Osteoblast (primary cell): ENCODE measurements around the gene RETREG1. TPM values are rescaled to one million over a fixed set of nuclear protein-coding genes. Genes with fewer than 3 reads are reported as not detected.

Experiments
- DNase-seq: peaks from one replicate; pipeline ENCODE4 v3.0.0; 2011; ENCODE audit warnings: low spot score, mixed read lengths; ENCODE audit not compliant: insufficient read length; ENCODE audit errors: missing footprints
- H2AFZ ChIP-seq: 2 replicates; pipeline ENCODE4 v1.6.0; 2011; ENCODE audit warnings: mild to moderate bottlenecking, low read length
- H3K27ac ChIP-seq: 2 replicates; pipeline ENCODE4 v1.5.1; 2011; ENCODE audit warnings: mild to moderate bottlenecking, low read depth, low read length, moderate library complexity
- H3K27me3 ChIP-seq: 2 replicates; pipeline ENCODE4 v1.6.0; 2012; ENCODE audit warnings: mild to moderate bottlenecking, control low read depth, inconsistent platforms, low read length, moderate library complexity; ENCODE audit not compliant: insufficient read depth
- H3K36me3 ChIP-seq: 2 replicates; pipeline ENCODE4 v1.5.1; 2011; ENCODE audit warnings: mild to moderate bottlenecking, low read length, control low read depth, moderate library complexity; ENCODE audit not compliant: insufficient read depth
- H3K4me1 ChIP-seq: 2 replicates; pipeline ENCODE4 v1.5.1; 2011; ENCODE audit warnings: mild to moderate bottlenecking, low read length, control low read depth, moderate library complexity; ENCODE audit not compliant: insufficient read depth
- H3K4me2 ChIP-seq: 2 replicates; pipeline ENCODE4 v1.6.0; 2011; ENCODE audit warnings: mild to moderate bottlenecking, low read length; ENCODE audit not compliant: insufficient read depth
- H3K4me3 ChIP-seq: fragments of 200-600 bp; sonication (generic); 3 replicates; pipeline ENCODE4 v1.5.1; 2012; ENCODE audit warnings: mild to moderate bottlenecking, low read length, inconsistent platforms; ENCODE audit not compliant: insufficient read depth
- H3K79me2 ChIP-seq: 2 replicates; pipeline ENCODE4 v1.6.0; 2012; ENCODE audit warnings: mild to moderate bottlenecking, low read length, control low read depth, inconsistent platforms; ENCODE audit not compliant: insufficient read depth
- H3K9me3 ChIP-seq: 2 replicates; pipeline ENCODE4 v1.5.1; 2011; ENCODE audit warnings: low read depth, low read length, control low read depth
- H4K20me1 ChIP-seq: 2 replicates; pipeline ENCODE4 v1.6.0; 2012; ENCODE audit warnings: mild to moderate bottlenecking, low read length, control low read depth; ENCODE audit not compliant: insufficient read depth
- CTCF ChIP-seq: IDR thresholded peaks from 2 replicates; pipeline ENCODE4 v1.5.1; 2011; ENCODE audit warnings: mild to moderate bottlenecking, low read depth, low read length, moderate library complexity; ENCODE audit errors: extremely low read depth
- total RNA-seq: library from RNA; depleted of rRNA; stranded (reverse); fragments of >200 nt; gene quantifications from 2 replicates; pipeline ENCODE4 v1.2.3, GENCODE V29; 2012

RETREG1 gene
- total RNA-seq, 1 donor = 8.3 TPM

DNA sequence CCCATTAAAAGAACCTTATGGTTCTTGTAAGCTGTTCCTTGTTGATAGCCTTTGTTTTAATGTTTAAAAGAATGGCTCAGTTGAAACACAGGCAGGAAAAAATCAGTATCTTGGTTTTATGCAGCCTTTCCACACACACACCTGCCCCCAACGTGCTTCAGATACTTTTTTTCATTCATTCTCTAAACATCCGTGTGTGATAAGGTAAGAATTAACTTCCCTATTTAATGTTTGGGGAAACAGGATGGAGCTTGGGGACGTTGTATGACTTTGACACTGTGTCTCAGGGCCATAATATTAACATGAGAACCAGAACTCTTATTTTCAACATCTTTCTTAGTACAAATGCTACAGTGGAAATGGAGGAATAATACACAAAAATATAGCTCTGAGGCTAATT is 145.4 kb downstream of the RETREG1 start:
- Histone ChIP-seq H3K4me1 (peaks cover 16% of the 10 kb centered on the region), H2AFZ (no peak overlapping the region), H4K20me1 (peaks cover 6% of the 10 kb centered on the region), H3K79me2 (peaks cover 36% of the 10 kb centered on the region), H3K9me3 (no peaks in the 10 kb centered on the region), H3K36me3 (no peaks in the 10 kb centered on the region), H3K4me2 (no peak overlapping the region), H3K27ac (no peak overlapping the region), H3K27me3 (no peaks in the 10 kb centered on the region), H3K4me3 (no peak overlapping the region)
- no peak for DNase-seq
- TF ChIP-seq CTCF = no peak

DNA sequence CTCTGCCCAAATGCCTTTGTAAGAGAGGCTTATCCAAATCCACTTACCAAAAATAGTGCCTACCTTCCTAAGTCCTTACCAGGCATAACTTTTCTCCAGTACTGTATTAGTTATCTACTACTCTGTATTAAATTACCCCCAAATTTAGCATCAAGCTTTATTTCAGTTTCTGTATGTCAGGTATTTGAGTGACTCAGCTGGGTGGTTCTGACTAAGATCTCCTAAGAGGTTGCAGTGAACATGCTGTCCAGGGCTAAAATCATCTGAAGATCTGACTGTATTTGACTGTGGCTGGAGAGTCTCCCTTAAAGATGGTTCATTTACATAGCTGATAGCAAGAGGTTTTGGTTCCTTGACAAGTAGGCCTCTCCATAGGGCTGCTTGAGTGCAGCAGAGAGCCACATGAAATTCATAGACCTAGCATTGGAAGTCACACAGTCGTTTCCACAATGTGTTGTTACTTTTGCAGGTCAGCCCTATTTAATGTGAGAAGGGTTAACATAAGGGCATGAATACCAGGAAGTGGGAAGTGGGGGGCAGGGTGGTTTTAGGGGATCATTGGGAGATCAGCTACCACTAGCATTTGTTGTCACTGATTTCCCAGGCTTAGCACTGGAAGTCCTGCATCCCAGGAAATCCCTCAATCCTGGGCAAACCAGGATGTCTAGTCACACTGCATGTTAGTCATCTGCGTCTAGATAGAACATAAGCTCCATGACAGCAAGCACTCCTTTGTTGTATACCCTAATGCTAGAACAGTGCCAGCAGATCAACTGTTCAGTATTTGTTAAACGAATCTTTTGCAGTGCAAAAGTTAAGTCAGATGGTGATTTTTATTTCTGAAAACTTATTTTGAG is 149.2 kb downstream of the RETREG1 start:
- peaks cover 11% of the 10 kb centered on the region for H3K36me3 ChIP-seq
- H3K9me3 ChIP-seq = no peaks in the 10 kb centered on the region
- H4K20me1 ChIP-seq = peaks cover 19% of the 10 kb centered on the region
- H3K79me2 ChIP-seq = peaks cover 73% of the 10 kb centered on the region
- no peak overlapping the region for H2AFZ ChIP-seq
- H3K4me3 ChIP-seq = peak overlapping the region; percentile 97
- DNase-seq = peak; percentile 83
- TF ChIP-seq CTCF = no peak
- no peaks in the 10 kb centered on the region for H3K27me3 ChIP-seq
- H3K4me1 ChIP-seq = peaks cover 35% of the 10 kb centered on the region
- peak overlapping the region; percentile 93 for H3K4me2 ChIP-seq
- peak overlapping the region; percentile 80 for H3K27ac ChIP-seq

GRCh38 chr5:16465544-16466432 is 151.0 kb downstream of the RETREG1 start, which contains the start of gene ZNF622:
ZNF622 (minus strand) TSS chr5:16465800; CDS start chr5:16465665, 135 bp downstream.
- no peaks in the 10 kb centered on the region for H3K9me3 ChIP-seq
- peaks cover 80% of the 10 kb centered on the region for H3K79me2 ChIP-seq
- H3K27me3 ChIP-seq = no peaks in the 10 kb centered on the region
- H3K4me2 ChIP-seq = peak within 1 kb of the TSS; percentile 93
- peaks cover 27% of the 10 kb centered on the region for H4K20me1 ChIP-seq
- peaks cover 26% of the 10 kb centered on the region for H3K36me3 ChIP-seq
- peak within 1 kb of the TSS; percentile 98 for H2AFZ ChIP-seq
- H3K4me3 ChIP-seq = peak within 1 kb of the TSS; percentile 97
- peak; percentile 95 for DNase-seq
- TF ChIP-seq CTCF = no peak
- peak within 1 kb of the TSS; percentile 80 for H3K27ac ChIP-seq
- peaks cover 52% of the 10 kb centered on the region for H3K4me1 ChIP-seq
